ENCODE data around the gene CX3CL1. TPM values are rescaled to one million over a fixed set of nuclear protein-coding genes. Genes with fewer than 3 reads are reported as not detected.

The CX3CL1 gene
- total and polyA plus RNA-seq, 10 of the 15 experiments (the other 5 are each of a cell fraction or from before 2014, with no cell fraction given), result 0.03 to 1.2 (median 0.46) TPM

DNA sequence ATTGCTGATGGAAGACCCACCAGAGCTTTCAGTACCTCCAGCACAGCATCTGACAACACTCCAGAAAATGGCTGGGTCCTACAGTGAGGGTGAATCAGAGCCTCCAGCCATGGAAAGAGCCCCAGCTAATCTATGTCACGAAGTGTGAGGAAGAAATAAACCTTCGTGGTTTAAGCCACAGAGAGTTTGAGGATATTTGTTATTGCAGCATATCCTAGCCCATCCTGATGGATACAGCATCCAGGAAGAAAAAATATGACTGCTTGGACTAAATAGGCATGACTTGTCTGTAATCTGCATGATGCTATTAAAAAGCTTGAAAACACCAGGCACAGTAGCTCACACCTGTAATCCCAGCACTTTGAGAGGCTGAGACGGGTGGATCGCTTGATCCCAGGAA is 19.0 kb downstream of the CX3CL1 start:
- FAIRE-seq (no peak), DNase-seq (ENCODE audit: low read depth, low spot score) (no peak), ATAC-seq (no peak)
- ChIA-PET CTCF (interaction anchor here (0.7 to 1.8 kb wide), 10 partner anchors 11 to 459 kb away, joined by 3 to 7 read pairs (median 3); no protein-coding TSS in a partner anchor), RAD21 (ENCODE audit: unreplicated experiment) (interaction anchor here (0.6 to 2.0 kb wide), 7 partner anchors 14 to 128 kb away, joined by 3 to 8 read pairs (median 4); partner anchors contain the start of genes CIAPIN1 and COQ9), POLR2A (interaction anchor here (0.6 to 2.2 kb wide), 8 partner anchors 9 to 376 kb away, joined by 3 to 10 read pairs (median 4); partner anchors contain the start of gene CCL17), SMC1A (ENCODE audit: uncharacterized antibody, unreplicated experiment) (interaction anchor here (0.8 to 3.2 kb wide), 10 partner anchors 8 to 599 kb away, joined by 3 to 20 read pairs (median 4); no protein-coding TSS in a partner anchor)
- no peak for TF ChIP-seq FOXM1 (IDR thresholded peaks at IDR 0.05; ENCODE audit: low read depth, low read length)
- no peak for TF ChIP-seq TCF3 (IDR thresholded peaks at IDR 0.05; ENCODE audit: borderline replicate concordance, insufficient read depth, low read depth, low read length)
- TF ChIP-seq SMAD5 (IDR thresholded peaks at IDR 0.05; ENCODE audit: low read depth), result no peak
- no peak for TF ChIP-seq GATAD2B (conservative IDR thresholded peaks at IDR 0.05; ENCODE audit: low read depth)
- no peak for TF ChIP-seq MEF2A (IDR thresholded peaks at IDR 0.05; ENCODE audit: insufficient read depth, low read depth, low read length)
- Histone ChIP-seq H3K27ac (ENCODE audit: control insufficient read depth, insufficient read depth) (no peak overlapping the region), H2AFZ (ENCODE audit: control insufficient read depth, low read depth, low read length) (no peak overlapping the region), H3K9me3 (replicated peaks; ENCODE audit: control insufficient read depth, insufficient read depth, low read length) (no peaks in the 10 kb centered on the region; the same call in 2 of the 3 replicates), H3K9ac (ENCODE audit: control insufficient read depth, insufficient read depth, low read length) (no peak overlapping the region), H3K36me3 (ENCODE audit: control insufficient read depth in 2 of 2, insufficient read depth in 2 of 2, low read length in 1 of 2) (no peaks in the 10 kb centered on the region), H3K27me3 (replicated peaks in 1 of 2; ENCODE audit: control insufficient read depth in 2 of 2, insufficient read depth in 2 of 2, low read length in 1 of 2) (no peaks in the 10 kb centered on the region), H4K20me1 (ENCODE audit: control insufficient read depth, insufficient read depth) (no peaks in the 10 kb centered on the region), H3K4me3 (no peak overlapping the region), H3K79me2 (ENCODE audit: control insufficient read depth, insufficient read depth, low read length) (no peaks in the 10 kb centered on the region), H3K4me2 (ENCODE audit: control insufficient read depth, insufficient read depth) (no peak overlapping the region), H3K4me1 (ENCODE audit: control insufficient read depth, insufficient read depth, low read length) (peaks cover 32% of the 10 kb centered on the region)
- BruUV-seq (replicated peaks), result no TSS peak
- WGBS (ENCODE audit: insufficient coverage, insufficient replicate concordance, low lambda C conversion rate, missing lambda C conversion rate), result 65% methylated on average over 4 of the region's 4 CpGs
- in situ Hi-C loops (cut with MboI) (no loop called here), intact Hi-C loops (cut with micrococcal nuclease; ENCODE audit: unreplicated experiment) (no loop called here)

DNA sequence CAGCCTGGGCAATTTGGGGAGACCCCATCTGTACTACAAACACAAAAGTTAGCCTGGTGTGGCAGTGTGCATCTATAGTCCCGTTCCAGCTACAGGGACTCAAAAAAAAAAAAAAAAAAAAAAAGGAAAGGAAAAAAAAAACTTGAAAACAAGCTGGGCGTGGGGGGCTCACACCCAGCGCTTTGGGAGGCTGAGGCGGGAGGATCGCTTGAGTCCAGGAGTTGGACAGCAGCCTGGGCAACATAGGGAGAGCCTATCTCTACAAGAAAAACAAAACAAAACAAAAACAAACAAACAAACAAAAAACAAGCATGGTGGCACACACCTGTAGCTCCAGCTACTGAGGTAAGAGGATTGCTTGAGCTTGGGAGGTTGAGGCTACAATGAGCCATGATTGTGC is 19.4 kb downstream of the CX3CL1 start:
- peaks cover 28% of the 10 kb centered on the region for H3K4me1 ChIP-seq (ENCODE audit: control insufficient read depth, insufficient read depth, low read length)
- H3K27ac ChIP-seq (ENCODE audit: control insufficient read depth, insufficient read depth), result no peak overlapping the region
- 77% methylated on average over 5 of the region's 5 CpGs for WGBS (ENCODE audit: insufficient coverage, insufficient replicate concordance, low lambda C conversion rate, missing lambda C conversion rate)
- ChIA-PET POLR2A (interaction anchor here (0.6 to 2.2 kb wide), 11 partner anchors 9 to 376 kb away, joined by 3 to 10 read pairs (median 3); partner anchors contain the start of gene CCL17), CTCF (interaction anchor here (0.5 to 1.5 kb wide), 9 partner anchors 12 to 459 kb away, joined by 3 to 7 read pairs (median 3); no protein-coding TSS in a partner anchor), RAD21 (ENCODE audit: unreplicated experiment) (interaction anchor here (0.6 to 2.0 kb wide), 8 partner anchors 14 to 346 kb away, joined by 3 to 8 read pairs (median 4); partner anchors contain the start of genes CIAPIN1 and COQ9), SMC1A (ENCODE audit: uncharacterized antibody, unreplicated experiment) (interaction anchor here (0.6 to 3.2 kb wide), 12 partner anchors 8 to 599 kb away, joined by 3 to 20 read pairs (median 3); partner anchors contain the start of gene PLLP)
- H3K4me3 ChIP-seq, result no peak overlapping the region
- in situ Hi-C loops (cut with MboI) (no loop called here), intact Hi-C loops (cut with micrococcal nuclease; ENCODE audit: unreplicated experiment) (no loop called here)
- no peaks in the 10 kb centered on the region for H3K36me3 ChIP-seq (ENCODE audit: control insufficient read depth in 2 of 2, insufficient read depth in 2 of 2, low read length in 1 of 2)
- no peaks in the 10 kb centered on the region for H4K20me1 ChIP-seq (ENCODE audit: control insufficient read depth, insufficient read depth)
- no TSS peak for BruUV-seq (replicated peaks)
- FAIRE-seq, result no peak
- no peak overlapping the region for H2AFZ ChIP-seq (ENCODE audit: control insufficient read depth, low read depth, low read length)
- no peak for ATAC-seq
- no peaks in the 10 kb centered on the region for H3K79me2 ChIP-seq (ENCODE audit: control insufficient read depth, insufficient read depth, low read length)
- H3K9ac ChIP-seq (ENCODE audit: control insufficient read depth, insufficient read depth, low read length), result no peak overlapping the region
- no peak for DNase-seq (ENCODE audit: low read depth, low spot score)
- no peak overlapping the region for H3K4me2 ChIP-seq (ENCODE audit: control insufficient read depth, insufficient read depth)
- H3K9me3 ChIP-seq (replicated peaks; ENCODE audit: control insufficient read depth, insufficient read depth, low read length), result no peaks in the 10 kb centered on the region; the same call in 2 of the 3 replicates
- no peaks in the 10 kb centered on the region for H3K27me3 ChIP-seq (replicated peaks in 1 of 2; ENCODE audit: control insufficient read depth in 2 of 2, insufficient read depth in 2 of 2, low read length in 1 of 2)
- no peak for TF ChIP-seq JUND (IDR thresholded peaks at IDR 0.05; ENCODE audit: low read depth, low read length)
- no peak for TF ChIP-seq ETV6 (conservative IDR thresholded peaks at IDR 0.05 in 1 of 2, IDR thresholded peaks at IDR 0.05 in 1 of 2; ENCODE audit: borderline replicate concordance in 1 of 2, low read depth in 1 of 2)
- no peak for TF ChIP-seq IKZF2 (IDR thresholded peaks at IDR 0.05)
- TF ChIP-seq BACH1 (IDR thresholded peaks at IDR 0.05; ENCODE audit: borderline replicate concordance), result no peak
- no peak for TF ChIP-seq RAD21 (IDR thresholded peaks at IDR 0.05; ENCODE audit: insufficient read depth, low read depth, low read length)
- no peak for TF ChIP-seq IRF4 (IDR thresholded peaks at IDR 0.05; ENCODE audit: low read depth, low read length)
- no peak for TF ChIP-seq NR2C1 (IDR thresholded peaks at IDR 0.05)
- TF ChIP-seq NFIC (IDR thresholded peaks at IDR 0.05; ENCODE audit: low read depth, low read length), result no peak
- TF ChIP-seq YBX1 (IDR thresholded peaks at IDR 0.05), result no peak
- TF ChIP-seq, protein P1, sequence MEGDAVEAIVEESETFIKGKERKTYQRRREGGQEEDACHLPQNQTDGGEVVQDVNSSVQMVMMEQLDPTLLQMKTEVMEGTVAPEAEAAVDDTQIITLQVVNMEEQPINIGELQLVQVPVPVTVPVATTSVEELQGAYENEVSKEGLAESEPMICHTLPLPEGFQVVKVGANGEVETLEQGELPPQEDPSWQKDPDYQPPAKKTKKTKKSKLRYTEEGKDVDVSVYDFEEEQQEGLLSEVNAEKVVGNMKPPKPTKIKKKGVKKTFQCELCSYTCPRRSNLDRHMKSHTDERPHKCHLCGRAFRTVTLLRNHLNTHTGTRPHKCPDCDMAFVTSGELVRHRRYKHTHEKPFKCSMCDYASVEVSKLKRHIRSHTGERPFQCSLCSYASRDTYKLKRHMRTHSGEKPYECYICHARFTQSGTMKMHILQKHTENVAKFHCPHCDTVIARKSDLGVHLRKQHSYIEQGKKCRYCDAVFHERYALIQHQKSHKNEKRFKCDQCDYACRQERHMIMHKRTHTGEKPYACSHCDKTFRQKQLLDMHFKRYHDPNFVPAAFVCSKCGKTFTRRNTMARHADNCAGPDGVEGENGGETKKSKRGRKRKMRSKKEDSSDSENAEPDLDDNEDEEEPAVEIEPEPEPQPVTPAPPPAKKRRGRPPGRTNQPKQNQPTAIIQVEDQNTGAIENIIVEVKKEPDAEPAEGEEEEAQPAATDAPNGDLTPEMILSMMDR (IDR thresholded peaks at IDR 0.05 in 2 of 3, conservative IDR thresholded peaks at IDR 0.05 in 1 of 3; ENCODE audit: control insufficient read depth in 2 of 3, extremely low read depth in 1 of 3, insufficient read depth in 1 of 3, low read depth in 3 of 3, low read length in 3 of 3), result no peak
- TF ChIP-seq SREBF1 (IDR thresholded peaks at IDR 0.05; ENCODE audit: low read length), result no peak
- TF ChIP-seq KAT2A (conservative IDR thresholded peaks at IDR 0.05; ENCODE audit: control insufficient read depth, low read depth, low read length), result no peak
